ENCODE data around the gene GMCL2.

Gene GMCL2

GRCh38 chr5:178153530-178154340 is 33.4 kb downstream of the GMCL2 start, which contains the start of gene NHP2 (continued):
- TF ChIP-seq OSR2 (tag by site-specific recombination; IDR thresholded peaks at IDR 0.05), result no peak
- no peak for TF ChIP-seq SCRT1 (tag by site-specific recombination; IDR thresholded peaks at IDR 0.05; ENCODE audit: borderline replicate concordance)
- peak; percentile 64; the same call in 1 of the 2 replicates for TF ChIP-seq ZNF76 (tag by site-specific recombination; IDR thresholded peaks at IDR 0.05; ENCODE audit: borderline replicate concordance, low read depth)
- no peak for TF ChIP-seq ZNF248 (tag by site-specific recombination; IDR thresholded peaks at IDR 0.05)
- TF ChIP-seq, protein P1, sequence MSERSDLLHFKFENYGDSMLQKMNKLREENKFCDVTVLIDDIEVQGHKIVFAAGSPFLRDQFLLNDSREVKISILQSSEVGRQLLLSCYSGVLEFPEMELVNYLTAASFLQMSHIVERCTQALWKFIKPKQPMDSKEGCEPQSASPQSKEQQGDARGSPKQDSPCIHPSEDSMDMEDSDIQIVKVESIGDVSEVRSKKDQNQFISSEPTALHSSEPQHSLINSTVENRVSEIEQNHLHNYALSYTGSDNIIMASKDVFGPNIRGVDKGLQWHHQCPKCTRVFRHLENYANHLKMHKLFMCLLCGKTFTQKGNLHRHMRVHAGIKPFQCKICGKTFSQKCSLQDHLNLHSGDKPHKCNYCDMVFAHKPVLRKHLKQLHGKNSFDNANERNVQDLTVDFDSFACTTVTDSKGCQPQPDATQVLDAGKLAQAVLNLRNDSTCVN (tag by site-specific recombination; optimal IDR thresholded peaks at IDR 0.05), result peak; percentile 91
- TF ChIP-seq ZSCAN23 (tag by site-specific recombination; IDR thresholded peaks at IDR 0.05), result no peak
- no peak for TF ChIP-seq ZNF169 (tag by site-specific recombination; IDR thresholded peaks at IDR 0.05)
- TF ChIP-seq INSM2 (tag by site-specific recombination; IDR thresholded peaks at IDR 0.05), result peak; percentile 22
- peak; percentile 94 for TF ChIP-seq ZFHX2 (tag by site-specific recombination; conservative IDR thresholded peaks at IDR 0.05)
- TF ChIP-seq PRDM4 (tag by site-specific recombination; IDR thresholded peaks at IDR 0.05), result no peak
- TF ChIP-seq ZFP37 (tag by site-specific recombination; IDR thresholded peaks at IDR 0.05), result peak; percentile 87
- TF ChIP-seq, protein P2, sequence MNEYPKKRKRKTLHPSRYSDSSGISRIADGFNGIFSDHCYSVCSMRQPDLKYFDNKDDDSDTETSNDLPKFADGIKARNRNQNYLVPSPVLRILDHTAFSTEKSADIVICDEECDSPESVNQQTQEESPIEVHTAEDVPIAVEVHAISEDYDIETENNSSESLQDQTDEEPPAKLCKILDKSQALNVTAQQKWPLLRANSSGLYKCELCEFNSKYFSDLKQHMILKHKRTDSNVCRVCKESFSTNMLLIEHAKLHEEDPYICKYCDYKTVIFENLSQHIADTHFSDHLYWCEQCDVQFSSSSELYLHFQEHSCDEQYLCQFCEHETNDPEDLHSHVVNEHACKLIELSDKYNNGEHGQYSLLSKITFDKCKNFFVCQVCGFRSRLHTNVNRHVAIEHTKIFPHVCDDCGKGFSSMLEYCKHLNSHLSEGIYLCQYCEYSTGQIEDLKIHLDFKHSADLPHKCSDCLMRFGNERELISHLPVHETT (tag by site-specific recombination; IDR thresholded peaks at IDR 0.05), result no peak
- no peak for TF ChIP-seq ZNF776 (tag by site-specific recombination; IDR thresholded peaks at IDR 0.05; ENCODE audit: borderline replicate concordance)
- no peak for TF ChIP-seq ZNF114 (tag by site-specific recombination; IDR thresholded peaks at IDR 0.05)
- TF ChIP-seq HOXA7 (CRISPR knock-in tag; IDR thresholded peaks at IDR 0.05; ENCODE audit: borderline replicate concordance), result no peak
- no peak for TF ChIP-seq ZNF791 (tag by site-specific recombination; IDR thresholded peaks at IDR 0.05)
- TF ChIP-seq REPIN1 (tag by site-specific recombination; IDR thresholded peaks at IDR 0.05; ENCODE audit: low read depth), result 0 out of 2 replicates have a peak, but pooled peaks have one; percentile 25
- no peak for TF ChIP-seq ZNF184 (tag by site-specific recombination; IDR thresholded peaks at IDR 0.05)
- TF ChIP-seq ZNF610 (tag by site-specific recombination; IDR thresholded peaks at IDR 0.05; ENCODE audit: borderline replicate concordance), result no peak
- no peak for TF ChIP-seq ZBTB1 (tag by site-specific recombination; IDR thresholded peaks at IDR 0.05)
- TF ChIP-seq, protein P3, sequence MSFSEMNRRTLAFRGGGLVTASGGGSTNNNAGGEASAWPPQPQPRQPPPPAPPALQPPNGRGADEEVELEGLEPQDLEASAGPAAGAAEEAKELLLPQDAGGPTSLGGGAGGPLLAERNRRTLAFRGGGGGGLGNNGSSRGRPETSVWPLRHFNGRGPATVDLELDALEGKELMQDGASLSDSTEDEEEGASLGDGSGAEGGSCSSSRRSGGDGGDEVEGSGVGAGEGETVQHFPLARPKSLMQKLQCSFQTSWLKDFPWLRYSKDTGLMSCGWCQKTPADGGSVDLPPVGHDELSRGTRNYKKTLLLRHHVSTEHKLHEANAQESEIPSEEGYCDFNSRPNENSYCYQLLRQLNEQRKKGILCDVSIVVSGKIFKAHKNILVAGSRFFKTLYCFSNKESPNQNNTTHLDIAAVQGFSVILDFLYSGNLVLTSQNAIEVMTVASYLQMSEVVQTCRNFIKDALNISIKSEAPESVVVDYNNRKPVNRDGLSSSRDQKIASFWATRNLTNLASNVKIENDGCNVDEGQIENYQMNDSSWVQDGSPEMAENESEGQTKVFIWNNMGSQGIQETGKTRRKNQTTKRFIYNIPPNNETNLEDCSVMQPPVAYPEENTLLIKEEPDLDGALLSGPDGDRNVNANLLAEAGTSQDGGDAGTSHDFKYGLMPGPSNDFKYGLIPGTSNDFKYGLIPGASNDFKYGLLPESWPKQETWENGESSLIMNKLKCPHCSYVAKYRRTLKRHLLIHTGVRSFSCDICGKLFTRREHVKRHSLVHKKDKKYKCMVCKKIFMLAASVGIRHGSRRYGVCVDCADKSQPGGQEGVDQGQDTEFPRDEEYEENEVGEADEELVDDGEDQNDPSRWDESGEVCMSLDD (tag by site-specific recombination; IDR thresholded peaks at IDR 0.05), result peak; percentile 47; the same call in 1 of the 2 replicates
- TF ChIP-seq ZNF621 (tag by site-specific recombination; IDR thresholded peaks at IDR 0.05), result no peak
- TF ChIP-seq ZBTB20 (tag by site-specific recombination; IDR thresholded peaks at IDR 0.05), result 0 out of 2 replicates have a peak, but pooled peaks have one; percentile 20
- TF ChIP-seq, protein P4, sequence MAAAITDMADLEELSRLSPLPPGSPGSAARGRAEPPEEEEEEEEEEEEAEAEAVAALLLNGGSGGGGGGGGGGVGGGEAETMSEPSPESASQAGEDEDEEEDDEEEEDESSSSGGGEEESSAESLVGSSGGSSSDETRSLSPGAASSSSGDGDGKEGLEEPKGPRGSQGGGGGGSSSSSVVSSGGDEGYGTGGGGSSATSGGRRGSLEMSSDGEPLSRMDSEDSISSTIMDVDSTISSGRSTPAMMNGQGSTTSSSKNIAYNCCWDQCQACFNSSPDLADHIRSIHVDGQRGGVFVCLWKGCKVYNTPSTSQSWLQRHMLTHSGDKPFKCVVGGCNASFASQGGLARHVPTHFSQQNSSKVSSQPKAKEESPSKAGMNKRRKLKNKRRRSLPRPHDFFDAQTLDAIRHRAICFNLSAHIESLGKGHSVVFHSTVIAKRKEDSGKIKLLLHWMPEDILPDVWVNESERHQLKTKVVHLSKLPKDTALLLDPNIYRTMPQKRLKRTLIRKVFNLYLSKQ (tag by site-specific recombination; IDR thresholded peaks at IDR 0.05; ENCODE audit: borderline replicate concordance), result no peak
- TF ChIP-seq ZNF529 (tag by site-specific recombination; IDR thresholded peaks at IDR 0.05; ENCODE audit: insufficient replicate concordance), result no peak
- no peak for TF ChIP-seq GFI1B (tag by site-specific recombination; IDR thresholded peaks at IDR 0.05)
- no peak for TF ChIP-seq ZNF311 (tag by site-specific recombination; IDR thresholded peaks at IDR 0.05; ENCODE audit: borderline replicate concordance)
- peak; percentile 85 for TF ChIP-seq GLIS2 (tag by site-specific recombination; IDR thresholded peaks at IDR 0.05)
- no peak for TF ChIP-seq ZNF341 (tag by site-specific recombination; IDR thresholded peaks at IDR 0.05; ENCODE audit: low read depth)
